Panc1 (cell line): Measurements from ENCODE around the gene IGSF3. TPM values are rescaled to one million over a fixed set of nuclear protein-coding genes. Genes with fewer than 3 reads are reported as not detected.

ENCODE experiments used
- ATAC-seq: fragments of 200-7000 bp; cut with Tn5 transposase; 2 replicates; pipeline ENCODE4 v1.9.1; 2020; ENCODE audit warnings: mild to moderate bottlenecking, moderate library complexity
- BruUV-seq: library from RNA; stranded (reverse); fragments of 400-500 nt; replicated peaks from 2 replicates; lab custom pipeline; 2021; lab: Mats Ljungman, UMichigan
- CTCF ChIA-PET: fragments of 300-600 bp; sonication (Branson Sonifier 250); formaldehyde crosslinking; loops from one replicate; lab custom pipeline; 2022; ENCODE audit warnings: antibody characterized with exemption; lab: Charles Lee
- POLR2A ChIA-PET: fragments of 300-600 bp; sonication (Branson Sonifier 250); formaldehyde crosslinking; loops from one replicate; lab custom pipeline; 2022; ENCODE audit warnings: antibody characterized with exemption; lab: Charles Lee
- DNase-seq: peaks from one replicate; pipeline ENCODE4 v3.0.0-alpha.2; 2010; ENCODE audit warnings: low read depth, low spot score
- H3K27ac ChIP-seq: 2 replicates; pipeline ENCODE4 v1.5.1; 2011; ENCODE audit warnings: mild to moderate bottlenecking, low read length, inconsistent platforms
- H3K27me3 ChIP-seq: fragments of 200-500 bp; sonication (Bioruptor generic); 2 replicates; pipeline ENCODE4 v1.6.0; 2014; ENCODE audit warnings: low read length, inconsistent platforms; ENCODE audit not compliant: control insufficient read depth, insufficient read depth
- H3K36me3 ChIP-seq: fragments of 200-500 bp; sonication (Bioruptor generic); 2 replicates; pipeline ENCODE4 v1.5.1; 2014; ENCODE audit warnings: inconsistent platforms, mild to moderate bottlenecking, low read length, moderate library complexity; ENCODE audit not compliant: control insufficient read depth, insufficient read depth
- H3K4me1 ChIP-seq: 2 replicates; pipeline ENCODE4 v1.5.1; 2011; ENCODE audit warnings: inconsistent platforms, mild to moderate bottlenecking, low read length, moderate library complexity; ENCODE audit not compliant: control insufficient read depth, insufficient read depth
- H3K4me3 ChIP-seq, 2 experiments: 2 replicates each; pipeline ENCODE4 v1.5.1; 2011 to 2012; ENCODE audit warnings: low read depth in 2 of 2, low read length in 2 of 2, mild to moderate bottlenecking in 2 of 2, inconsistent platforms in 1 of 2, moderate library complexity in 1 of 2
- H3K9me3 ChIP-seq: fragments of 200-500 bp; sonication (Bioruptor generic); 2 replicates; pipeline ENCODE4 v1.5.1; 2014; ENCODE audit warnings: low read depth, mild to moderate bottlenecking, inconsistent platforms, low read length, moderate library complexity; ENCODE audit not compliant: control insufficient read depth, insufficient read depth
- POLR2AphosphoS5 ChIP-seq: IDR thresholded peaks from 2 replicates; pipeline ENCODE4 v1.6.1; 2012; ENCODE audit warnings: mild to moderate bottlenecking, low read depth, low read length, moderate library complexity
- SIN3A ChIP-seq: IDR thresholded peaks from 2 replicates; pipeline ENCODE4 v1.6.1; 2012; ENCODE audit warnings: low read depth, mild to moderate bottlenecking, low read length, moderate library complexity, borderline replicate concordance; ENCODE audit not compliant: insufficient read depth
- TCF7L2 ChIP-seq: IDR thresholded peaks from 2 replicates; pipeline ENCODE4 v1.6.1; 2011; ENCODE audit warnings: mild to moderate bottlenecking, low read depth, low read length, inconsistent platforms
- in situ Hi-C: cut with HindIII; loops from 2 replicates; pipeline ENCODE4 v1.10.0; 2016; ENCODE audit warnings: low sequenced_read_pairs, low pct_unique_long_range_greater_than_20kb
- intact Hi-C: fragments of 100-400 bp; cut with micrococcal nuclease; formaldehyde crosslinking; loops from one replicate; pipeline ENCODE4 v1.10.0; 2022; ENCODE audit not compliant: unreplicated experiment
- total RNA-seq: library from RNA; stranded (reverse); gene quantifications from one replicate; pipeline ENCODE4 v1.2.1, GENCODE V29; 2021; ENCODE audit not compliant: unreplicated experiment
- TF ChIP-seq, protein P1 (sequence below), 2 experiments: IDR thresholded peaks; 2 replicates each; pipeline ENCODE4 v1.6.1; 2011 to 2012; ENCODE audit warnings: low read depth in 2 of 2, control low read depth in 1 of 2, low read length in 1 of 2, mild to moderate bottlenecking in 1 of 2, moderate library complexity in 1 of 2; ENCODE audit not compliant: insufficient read depth in 1 of 2
- TF ChIP-seq, protein P2 (sequence below): fragments of 450-650 bp; IDR thresholded peaks from 2 replicates; pipeline ENCODE4 v1.5.1; 2017; ENCODE audit warnings: mild to moderate bottlenecking

Gene IGSF3
- total RNA-seq, 1 experiment from 2014 or later: 9.3 TPM

GRCh38 chr1:116567790-116568661 is 99.5 kb downstream of the IGSF3 start:
- H3K9me3 ChIP-seq: no peaks in the 10 kb centered on the region
- no peak for TF ChIP-seq TCF7L2
- no peak for TF ChIP-seq POLR2AphosphoS5
- TF ChIP-seq SIN3A: no peak
- TF ChIP-seq, protein P1, sequence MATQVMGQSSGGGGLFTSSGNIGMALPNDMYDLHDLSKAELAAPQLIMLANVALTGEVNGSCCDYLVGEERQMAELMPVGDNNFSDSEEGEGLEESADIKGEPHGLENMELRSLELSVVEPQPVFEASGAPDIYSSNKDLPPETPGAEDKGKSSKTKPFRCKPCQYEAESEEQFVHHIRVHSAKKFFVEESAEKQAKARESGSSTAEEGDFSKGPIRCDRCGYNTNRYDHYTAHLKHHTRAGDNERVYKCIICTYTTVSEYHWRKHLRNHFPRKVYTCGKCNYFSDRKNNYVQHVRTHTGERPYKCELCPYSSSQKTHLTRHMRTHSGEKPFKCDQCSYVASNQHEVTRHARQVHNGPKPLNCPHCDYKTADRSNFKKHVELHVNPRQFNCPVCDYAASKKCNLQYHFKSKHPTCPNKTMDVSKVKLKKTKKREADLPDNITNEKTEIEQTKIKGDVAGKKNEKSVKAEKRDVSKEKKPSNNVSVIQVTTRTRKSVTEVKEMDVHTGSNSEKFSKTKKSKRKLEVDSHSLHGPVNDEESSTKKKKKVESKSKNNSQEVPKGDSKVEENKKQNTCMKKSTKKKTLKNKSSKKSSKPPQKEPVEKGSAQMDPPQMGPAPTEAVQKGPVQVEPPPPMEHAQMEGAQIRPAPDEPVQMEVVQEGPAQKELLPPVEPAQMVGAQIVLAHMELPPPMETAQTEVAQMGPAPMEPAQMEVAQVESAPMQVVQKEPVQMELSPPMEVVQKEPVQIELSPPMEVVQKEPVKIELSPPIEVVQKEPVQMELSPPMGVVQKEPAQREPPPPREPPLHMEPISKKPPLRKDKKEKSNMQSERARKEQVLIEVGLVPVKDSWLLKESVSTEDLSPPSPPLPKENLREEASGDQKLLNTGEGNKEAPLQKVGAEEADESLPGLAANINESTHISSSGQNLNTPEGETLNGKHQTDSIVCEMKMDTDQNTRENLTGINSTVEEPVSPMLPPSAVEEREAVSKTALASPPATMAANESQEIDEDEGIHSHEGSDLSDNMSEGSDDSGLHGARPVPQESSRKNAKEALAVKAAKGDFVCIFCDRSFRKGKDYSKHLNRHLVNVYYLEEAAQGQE (IDR thresholded peaks at IDR 0.05; ENCODE audit: insufficient read depth in 1 of 2, low read depth in 2 of 2, low read length in 1 of 2): no peak
- TF ChIP-seq, protein P2, sequence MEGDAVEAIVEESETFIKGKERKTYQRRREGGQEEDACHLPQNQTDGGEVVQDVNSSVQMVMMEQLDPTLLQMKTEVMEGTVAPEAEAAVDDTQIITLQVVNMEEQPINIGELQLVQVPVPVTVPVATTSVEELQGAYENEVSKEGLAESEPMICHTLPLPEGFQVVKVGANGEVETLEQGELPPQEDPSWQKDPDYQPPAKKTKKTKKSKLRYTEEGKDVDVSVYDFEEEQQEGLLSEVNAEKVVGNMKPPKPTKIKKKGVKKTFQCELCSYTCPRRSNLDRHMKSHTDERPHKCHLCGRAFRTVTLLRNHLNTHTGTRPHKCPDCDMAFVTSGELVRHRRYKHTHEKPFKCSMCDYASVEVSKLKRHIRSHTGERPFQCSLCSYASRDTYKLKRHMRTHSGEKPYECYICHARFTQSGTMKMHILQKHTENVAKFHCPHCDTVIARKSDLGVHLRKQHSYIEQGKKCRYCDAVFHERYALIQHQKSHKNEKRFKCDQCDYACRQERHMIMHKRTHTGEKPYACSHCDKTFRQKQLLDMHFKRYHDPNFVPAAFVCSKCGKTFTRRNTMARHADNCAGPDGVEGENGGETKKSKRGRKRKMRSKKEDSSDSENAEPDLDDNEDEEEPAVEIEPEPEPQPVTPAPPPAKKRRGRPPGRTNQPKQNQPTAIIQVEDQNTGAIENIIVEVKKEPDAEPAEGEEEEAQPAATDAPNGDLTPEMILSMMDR: no peak
- no TSS peak for BruUV-seq
- H3K27me3 ChIP-seq: no peaks in the 10 kb centered on the region
- H3K4me1 ChIP-seq: no peaks in the 10 kb centered on the region
- no peak overlapping the region for H3K4me3 ChIP-seq
- no peaks in the 10 kb centered on the region for H3K36me3 ChIP-seq
- ATAC-seq (no peak), DNase-seq (no peak)
- ChIA-PET POLR2A (no interaction called here), CTCF (interaction anchor here (0.6 kb wide), 2 partner anchors 227 to 381 kb away, joined by 3 to 7 read pairs; no protein-coding TSS in a partner anchor)
- intact Hi-C loops (no loop called here), in situ Hi-C loops (no loop called here)
- H3K27ac ChIP-seq: no peak overlapping the region

- BruUV-seq: no TSS peak
- no peak overlapping the region for H3K4me3 ChIP-seq
- DNase-seq (no peak), ATAC-seq (no peak)
- intact Hi-C loops: no loop called here
- H3K27me3 ChIP-seq: no peaks in the 10 kb centered on the region
- no peaks in the 10 kb centered on the region for H3K4me1 ChIP-seq
- H3K9me3 ChIP-seq: no peaks in the 10 kb centered on the region
- ChIA-PET CTCF (no interaction called here), POLR2A (interaction anchor here (0.6 kb wide), 1 partner anchor 103 kb away, joined by 3 read pairs; the partner anchor contains the start of gene IGSF3)
- TF ChIP-seq TCF7L2 (no peak), SIN3A (no peak)
- H3K36me3 ChIP-seq: no peaks in the 10 kb centered on the region
- H3K27ac ChIP-seq: no peak overlapping the region
- in situ Hi-C loops: no loop called here
These were observed 102.3 kb downstream of the IGSF3 start for GRCh38 chr1:116565222-116565621.

DNA sequence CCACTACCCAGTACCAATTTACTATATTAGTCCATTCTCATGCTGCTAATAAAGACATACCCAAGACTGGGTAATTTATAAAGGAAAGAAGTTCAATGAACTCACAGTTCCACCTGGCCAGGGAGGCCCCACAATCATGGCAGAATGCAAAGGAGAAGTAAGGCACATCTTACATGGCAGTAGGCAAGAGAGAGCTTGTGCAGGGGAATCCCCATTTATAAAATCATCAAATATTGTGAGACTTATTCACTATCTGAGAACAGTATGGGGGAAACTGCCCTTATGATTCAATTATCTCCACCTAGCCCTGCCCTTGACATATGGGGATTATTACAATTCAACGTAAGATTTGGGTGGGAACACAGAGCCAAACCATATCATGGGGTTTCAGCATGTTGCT is 103.1 kb downstream of the IGSF3 start:
- Histone ChIP-seq H3K4me3 (no peak overlapping the region), H3K4me1 (no peaks in the 10 kb centered on the region), H3K27ac (no peak overlapping the region), H3K36me3 (no peaks in the 10 kb centered on the region), H3K27me3 (no peaks in the 10 kb centered on the region), H3K9me3 (no peaks in the 10 kb centered on the region)
- POLR2A ChIA-PET: no interaction called here
- no TSS peak for BruUV-seq
- intact Hi-C loops (no loop called here), in situ Hi-C loops (no loop called here)
- TF ChIP-seq SIN3A: no peak
- TF ChIP-seq, protein P1 (IDR thresholded peaks at IDR 0.05; ENCODE audit: insufficient read depth in 1 of 2, low read depth in 2 of 2, low read length in 1 of 2): no peak
- TF ChIP-seq, protein P2: no peak
- TF ChIP-seq POLR2AphosphoS5: no peak
- TF ChIP-seq TCF7L2: no peak
- no peak for ATAC-seq
- CTCF ChIA-PET: no interaction called here
- no peak for DNase-seq
